ENCODE results near the gene HIVEP3. TPM values are rescaled to one million over a fixed set of nuclear protein-coding genes. Genes with fewer than 3 reads are reported as not detected.

The HIVEP3 gene
- total RNA-seq, 1 donor from 2014 or later = 1.2 TPM

DNA sequence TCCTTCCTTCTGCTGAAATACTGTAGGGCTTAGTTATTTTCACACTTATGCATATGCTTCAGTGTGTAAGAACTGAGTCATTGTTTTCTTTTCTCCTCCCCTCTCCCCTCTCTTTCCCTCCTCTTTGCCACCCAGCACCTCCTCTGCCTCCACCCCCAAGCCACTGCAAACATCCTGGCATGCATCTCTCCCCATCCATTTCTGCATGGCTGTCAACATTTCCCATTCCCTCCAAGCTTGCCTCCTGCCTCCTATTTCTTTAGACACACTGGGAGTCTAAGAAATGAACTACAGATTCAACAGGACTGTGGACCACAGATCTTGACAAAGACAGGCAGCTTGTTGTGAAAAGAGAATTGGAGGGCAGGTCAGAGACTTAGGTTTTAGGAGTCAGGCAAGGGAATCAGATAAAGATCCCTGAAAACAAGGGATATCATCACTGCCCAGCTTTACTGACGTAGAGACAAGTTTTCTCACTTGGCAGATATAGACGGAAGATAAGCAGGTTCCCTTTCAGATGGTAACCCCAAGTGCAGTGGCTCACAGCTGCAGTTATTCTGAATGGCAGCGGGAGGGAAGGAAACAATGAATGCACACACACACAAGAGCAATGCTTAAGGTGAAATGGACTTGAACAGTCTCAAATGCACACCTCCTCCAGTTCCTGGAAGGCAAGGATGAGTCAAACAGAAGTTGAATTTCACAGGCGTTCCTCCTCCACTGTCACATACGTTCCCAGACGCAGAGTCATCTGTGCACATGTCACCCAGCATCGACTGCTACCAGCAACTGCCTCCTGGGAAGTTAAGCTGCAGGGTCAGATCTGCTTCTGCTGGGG lies 56.1 kb downstream of the HIVEP3 start:
- H3K4me1 Mint-ChIP-seq = peaks cover 34% of the 10 kb centered on the region
- peak overlapping the region; percentile 7 for H3K27ac Mint-ChIP-seq (ENCODE audit: unreplicated experiment)
- DNase-seq (ENCODE audit: low read depth, low spot score) = no peak
- H3K4me3 Mint-ChIP-seq = no peak overlapping the region
- peaks cover 6% of the 10 kb centered on the region for H3K27me3 Mint-ChIP-seq (ENCODE audit: low read depth)
- H3K9me3 Mint-ChIP-seq = no peaks in the 10 kb centered on the region
- no peak for TF ChIP-seq CTCF (conservative IDR thresholded peaks at IDR 0.05)
- H3K36me3 Mint-ChIP-seq (ENCODE audit: low read depth) = no peaks in the 10 kb centered on the region

GRCh38 chr1:41861535-41862383 lies 57.0 kb downstream of the HIVEP3 start:
- Mint-ChIP-seq H3K27me3 (ENCODE audit: low read depth) (peaks cover 6% of the 10 kb centered on the region), H3K27ac (ENCODE audit: unreplicated experiment) (peak overlapping the region; percentile 36), H3K4me3 (no peak overlapping the region), H3K36me3 (ENCODE audit: low read depth) (no peaks in the 10 kb centered on the region), H3K9me3 (no peaks in the 10 kb centered on the region), H3K4me1 (peaks cover 34% of the 10 kb centered on the region)
- DNase-seq (ENCODE audit: low read depth, low spot score) = no peak
- TF ChIP-seq CTCF (conservative IDR thresholded peaks at IDR 0.05) = no peak

- H3K27ac Mint-ChIP-seq (ENCODE audit: unreplicated experiment) = no peak overlapping the region
- H3K27me3 Mint-ChIP-seq (ENCODE audit: low read depth) = peaks cover 6% of the 10 kb centered on the region
- no peaks in the 10 kb centered on the region for H3K36me3 Mint-ChIP-seq (ENCODE audit: low read depth)
- no peaks in the 10 kb centered on the region for H3K9me3 Mint-ChIP-seq
- no peak for DNase-seq (ENCODE audit: low read depth, low spot score)
- no peak for TF ChIP-seq CTCF (conservative IDR thresholded peaks at IDR 0.05)
- H3K4me1 Mint-ChIP-seq = peaks cover 34% of the 10 kb centered on the region
- H3K4me3 Mint-ChIP-seq = no peak overlapping the region
These were observed 58.0 kb downstream of the HIVEP3 start for GRCh38 chr1:41860771-41861170.

- no peak for TF ChIP-seq CTCF (conservative IDR thresholded peaks at IDR 0.05)
- no peaks in the 10 kb centered on the region for H3K36me3 Mint-ChIP-seq (ENCODE audit: low read depth)
- no peak overlapping the region for H3K4me3 Mint-ChIP-seq
- H3K27me3 Mint-ChIP-seq (ENCODE audit: low read depth) = peaks cover 6% of the 10 kb centered on the region
- DNase-seq (ENCODE audit: low read depth, low spot score) = no peak
- H3K4me1 Mint-ChIP-seq = peaks cover 34% of the 10 kb centered on the region
- H3K9me3 Mint-ChIP-seq = peaks cover 3% of the 10 kb centered on the region
- no peak overlapping the region for H3K27ac Mint-ChIP-seq (ENCODE audit: unreplicated experiment)
These were observed 58.5 kb downstream of the HIVEP3 start for GRCh38 chr1:41860214-41860613.

GRCh38 chr1:41859686-41860085 lies 59.0 kb downstream of the HIVEP3 start:
- Mint-ChIP-seq H3K27me3 (ENCODE audit: low read depth) (peaks cover 6% of the 10 kb centered on the region), H3K9me3 (peaks cover 3% of the 10 kb centered on the region), H3K27ac (ENCODE audit: unreplicated experiment) (no peak overlapping the region), H3K36me3 (ENCODE audit: low read depth) (no peaks in the 10 kb centered on the region), H3K4me1 (peaks cover 29% of the 10 kb centered on the region), H3K4me3 (no peak overlapping the region)
- DNase-seq (ENCODE audit: low read depth, low spot score) = no peak
- TF ChIP-seq CTCF (conservative IDR thresholded peaks at IDR 0.05) = no peak

Data from neural crest cell (in vitro differentiated cells).